GM12878 (cell line): ENCODE data around the gene RCBTB2.

Experiments used
- BCL11A ChIP-seq: IDR thresholded peaks from 2 replicates; pipeline ENCODE4 v1.6.1; 2011; ENCODE audit warnings: low read depth, low read length
- EZH2 ChIP-seq: IDR thresholded peaks from 2 replicates; pipeline ENCODE4 v1.6.1; 2012; ENCODE audit warnings: low read depth, mild to moderate bottlenecking, control low read depth, inconsistent platforms, low read length, borderline replicate concordance; ENCODE audit not compliant: control insufficient read depth
- POLR2AphosphoS5 ChIP-seq: IDR thresholded peaks from 2 replicates; pipeline ENCODE4 v1.6.1; 2011; ENCODE audit warnings: mild to moderate bottlenecking, low read length, inconsistent platforms
- SKIL ChIP-seq: fragments of 450-650 bp; IDR thresholded peaks from 2 replicates; pipeline ENCODE4 v1.6.1; 2017; ENCODE audit warnings: mild to moderate bottlenecking, low read depth, inconsistent platforms; ENCODE audit not compliant: poor library complexity, severe bottlenecking
- STAT1 ChIP-seq: fragments of 450-650 bp; conservative IDR thresholded peaks from 2 replicates; pipeline ENCODE4 v1.6.1; 2014; ENCODE audit warnings: antibody characterized with exemption, mild to moderate bottlenecking
- USF2 ChIP-seq: IDR thresholded peaks from 2 replicates; pipeline ENCODE4 v1.6.1; 2011; ENCODE audit warnings: low read depth, low read length, improper control_type of control experiment, borderline replicate concordance

- no peak for TF ChIP-seq SKIL
- TF ChIP-seq BCL11A, result no peak
- TF ChIP-seq EZH2, result no peak
- TF ChIP-seq POLR2AphosphoS5, result no peak
- no peak for TF ChIP-seq STAT1
- TF ChIP-seq USF2, result no peak
These were observed 17.1 kb downstream of the RCBTB2 start for GRCh38 chr13:48515732-48516131.
